GM18867 (cell line): ENCODE data around the gene ATF1.
"Not testable (repeated sequence)": the region's sequence is repeated elsewhere in the genome, so short reads cannot be mapped to it uniquely, and the experiment has no call there.

Experiments used
- ATAC-seq: cut with Tn5 transposase; IDR thresholded peaks from one replicate; pipeline ENCODE4 v1.9.1; 2021; ENCODE audit warnings: mild to moderate bottlenecking, moderate library complexity; ENCODE audit not compliant: unreplicated experiment

ATF1 gene

DNA sequence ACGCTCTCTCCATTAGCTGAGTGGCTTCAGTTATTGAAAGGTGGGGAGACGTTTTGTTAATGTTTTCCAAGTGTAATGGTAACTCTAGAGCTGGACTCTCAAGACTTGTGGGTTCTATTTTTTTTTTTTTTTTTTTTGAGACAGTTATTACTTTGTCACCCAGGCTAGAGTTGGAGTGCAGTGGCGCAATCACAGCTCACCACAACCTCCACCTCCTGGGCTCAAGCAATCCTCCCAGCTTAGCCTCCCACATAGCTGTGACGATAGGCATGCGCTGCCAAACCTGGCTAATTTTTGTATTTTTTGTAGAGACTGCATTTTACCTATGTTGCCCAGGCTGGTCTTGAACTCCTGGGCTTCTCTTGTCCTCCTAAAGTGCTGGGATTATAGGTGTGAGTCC lies 26.2 kb downstream of the ATF1 start:
- ATAC-seq, result no peak

DNA sequence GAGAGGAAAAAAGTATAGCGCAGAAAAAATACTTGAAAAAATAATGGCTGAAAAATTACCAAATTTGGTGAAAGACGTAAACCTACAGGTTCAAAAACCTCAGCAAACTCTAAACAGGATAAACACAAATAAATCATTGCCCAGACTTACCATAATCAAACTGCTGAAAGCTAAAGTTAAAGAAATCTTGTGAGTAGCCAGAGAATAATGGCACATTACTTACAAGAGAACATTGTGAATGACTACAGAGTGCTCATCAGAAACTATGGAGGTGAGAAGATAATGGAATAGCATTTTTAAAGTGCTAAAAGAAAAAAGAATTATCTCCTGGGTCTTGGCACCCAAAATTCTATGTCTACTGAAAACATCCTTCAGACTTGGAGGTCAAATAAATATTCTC lies 36.0 kb downstream of the ATF1 start:
- no peak for ATAC-seq

DNA sequence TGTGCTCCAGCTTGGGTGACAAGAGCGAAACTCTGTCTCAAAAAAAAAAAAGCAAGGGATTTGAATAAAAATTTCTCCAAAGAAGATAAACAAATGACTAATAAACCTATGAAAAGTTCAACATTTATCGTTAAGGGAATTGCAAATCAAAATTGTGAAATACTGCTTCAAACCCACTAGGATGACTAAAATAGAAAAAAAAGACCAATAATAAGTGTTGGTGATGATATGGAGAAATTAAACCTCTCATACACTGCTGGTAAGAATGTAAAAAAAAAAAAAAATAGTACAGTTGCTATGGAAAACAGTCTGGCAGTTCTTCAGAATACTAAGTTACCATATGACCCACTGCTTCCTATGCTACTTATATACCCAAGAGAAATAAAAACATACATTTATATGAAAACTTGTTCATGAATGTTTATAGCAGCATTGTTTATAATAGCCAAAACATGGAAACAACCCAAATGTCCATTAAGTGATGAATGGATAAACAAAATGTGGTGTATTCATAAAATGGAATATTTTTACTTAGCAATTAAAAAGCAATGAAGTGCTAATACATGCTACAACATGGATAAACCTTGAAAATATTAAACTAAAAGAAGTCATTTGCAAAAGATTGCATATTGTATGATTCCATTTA lies 39.5 kb downstream of the ATF1 start:
- ATAC-seq, result no peak

DNA sequence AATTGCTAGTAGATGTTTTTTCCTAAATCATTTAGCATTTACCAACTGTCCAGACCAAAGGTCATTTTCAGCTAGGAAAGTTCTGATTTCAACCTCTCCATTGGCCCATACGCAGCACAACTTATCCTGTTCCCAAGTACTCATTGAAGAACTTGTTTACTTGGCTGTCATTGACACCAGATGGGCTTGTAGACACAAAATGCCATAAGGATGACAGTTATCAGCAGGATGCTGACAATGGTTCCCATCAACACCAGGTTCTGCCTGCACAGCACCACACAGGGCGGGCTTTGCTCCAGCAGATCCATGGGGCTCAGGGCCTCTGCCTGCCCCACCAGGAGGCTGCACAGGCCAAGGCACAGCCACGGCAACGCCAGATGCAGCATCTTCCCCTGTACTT lies 42.3 kb downstream of the ATF1 start:
- no peak for ATAC-seq

DNA sequence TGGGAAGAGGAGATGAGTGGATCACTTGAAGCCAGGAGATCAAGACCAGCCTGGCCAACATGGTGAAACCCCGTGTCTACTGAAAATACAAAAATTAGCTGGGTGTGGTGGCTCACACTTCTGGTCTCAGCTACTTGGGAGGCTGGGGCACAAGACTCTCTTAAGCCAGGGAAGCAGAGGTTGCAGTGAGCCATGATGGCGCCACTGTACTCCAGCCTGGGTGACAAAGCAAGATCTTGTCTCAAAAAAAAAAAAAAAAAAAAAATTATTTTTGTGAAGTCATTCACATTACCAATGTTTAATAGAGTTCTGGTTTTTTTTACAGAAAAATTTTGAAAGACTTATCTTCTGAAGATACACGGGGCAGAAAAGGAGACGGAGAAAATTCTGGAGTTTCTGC lies 45.2 kb downstream of the ATF1 start:
- not testable (repeated sequence) for ATAC-seq

DNA sequence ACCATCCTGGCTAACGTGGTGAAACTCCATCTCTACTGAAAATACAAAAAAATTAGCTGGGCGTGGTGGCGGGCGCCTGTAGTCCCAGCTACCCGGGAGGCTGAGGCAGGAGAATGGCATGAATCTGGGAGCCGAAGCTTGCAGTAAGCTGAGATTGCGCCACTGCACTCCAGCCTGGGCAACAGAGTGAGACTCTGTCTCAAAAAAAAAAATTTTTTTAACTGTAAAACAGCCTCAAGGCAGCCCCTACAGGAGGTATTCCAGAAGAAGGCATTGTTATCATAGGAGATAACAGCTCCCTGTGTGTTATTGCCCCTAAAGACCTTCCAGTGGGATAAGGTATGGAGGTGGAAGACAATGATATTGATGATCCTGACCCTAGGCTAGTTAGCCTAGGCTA lies 51.0 kb downstream of the ATF1 start:
- not testable (repeated sequence) for ATAC-seq

DNA sequence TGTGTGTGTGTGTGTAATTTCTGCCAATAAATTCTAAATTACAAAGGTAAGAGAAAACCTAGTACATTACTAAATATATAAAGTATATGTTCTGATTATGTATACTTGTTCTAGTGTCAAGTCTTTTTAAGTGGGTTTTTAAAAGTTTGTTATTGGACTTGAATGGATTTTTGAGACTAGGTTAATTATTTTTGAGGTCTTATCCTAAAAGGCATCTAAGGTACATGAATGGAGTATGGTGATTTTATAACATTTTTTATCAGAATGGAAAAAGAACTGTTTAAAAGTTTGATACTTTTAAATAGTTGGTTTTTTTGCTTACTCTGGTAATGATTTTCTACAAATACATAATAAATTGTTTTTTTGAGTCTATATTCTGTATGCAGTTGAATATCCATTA lies 56.3 kb downstream of the ATF1 start:
- ATAC-seq, result no peak

DNA sequence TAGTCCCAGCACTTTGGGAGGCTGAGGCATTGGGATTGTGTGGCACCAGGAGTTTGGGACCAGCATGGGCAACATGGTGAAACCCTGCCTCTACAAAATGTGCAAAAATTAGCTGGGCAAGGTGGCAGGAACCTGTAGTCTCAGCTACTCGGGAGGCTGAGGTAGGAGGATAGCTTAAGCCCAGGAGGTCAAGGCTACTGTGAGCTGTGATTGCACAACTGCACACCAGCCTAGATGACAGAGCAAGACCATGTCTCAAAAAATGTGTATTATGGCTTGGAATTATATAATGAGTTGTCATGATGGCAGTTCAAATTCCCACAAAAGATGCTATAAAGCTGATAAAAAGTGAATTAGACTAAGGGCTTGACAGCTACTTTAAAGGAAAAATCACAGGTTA lies 58.2 kb downstream of the ATF1 start:
- ATAC-seq, result no peak

DNA sequence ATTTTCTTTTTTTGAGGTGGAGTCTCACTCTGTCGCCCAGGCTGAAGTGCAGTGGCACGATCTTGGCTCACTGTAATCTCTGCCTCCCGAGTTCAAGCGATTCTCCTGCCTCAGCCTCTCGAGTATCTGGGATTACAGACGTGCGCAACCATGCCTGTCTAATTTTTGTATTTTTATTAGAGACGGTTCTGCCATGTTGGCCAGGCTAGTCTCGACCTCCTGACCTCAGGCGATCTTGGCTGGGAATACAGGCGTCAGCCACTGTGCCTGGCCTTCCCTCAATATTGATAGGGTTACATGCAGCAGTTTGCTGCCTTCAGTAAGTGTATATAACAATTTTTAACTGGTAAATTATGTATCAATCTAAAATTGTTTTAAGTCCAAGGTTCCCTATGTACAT lies 59.8 kb downstream of the ATF1 start:
- not testable (repeated sequence) for ATAC-seq

DNA sequence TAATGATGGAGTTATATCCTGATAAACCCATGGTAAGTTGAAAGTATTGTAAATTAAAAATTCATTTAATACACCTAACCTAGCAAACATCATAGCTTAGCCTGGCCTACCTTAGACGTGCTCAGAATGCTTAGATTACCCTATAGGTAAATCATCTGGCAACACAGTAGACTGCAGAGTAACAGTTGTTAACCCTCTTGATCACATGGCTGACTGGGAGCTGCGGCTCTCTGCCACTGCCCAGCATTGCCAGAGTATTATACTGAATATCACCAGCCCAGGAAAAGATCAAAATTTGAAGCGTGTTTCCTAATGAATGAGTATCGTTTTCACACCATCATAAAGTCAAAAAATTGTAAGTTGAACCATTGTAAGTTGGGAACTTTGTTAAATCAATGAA lies 61.0 kb downstream of the ATF1 start:
- no peak for ATAC-seq

DNA sequence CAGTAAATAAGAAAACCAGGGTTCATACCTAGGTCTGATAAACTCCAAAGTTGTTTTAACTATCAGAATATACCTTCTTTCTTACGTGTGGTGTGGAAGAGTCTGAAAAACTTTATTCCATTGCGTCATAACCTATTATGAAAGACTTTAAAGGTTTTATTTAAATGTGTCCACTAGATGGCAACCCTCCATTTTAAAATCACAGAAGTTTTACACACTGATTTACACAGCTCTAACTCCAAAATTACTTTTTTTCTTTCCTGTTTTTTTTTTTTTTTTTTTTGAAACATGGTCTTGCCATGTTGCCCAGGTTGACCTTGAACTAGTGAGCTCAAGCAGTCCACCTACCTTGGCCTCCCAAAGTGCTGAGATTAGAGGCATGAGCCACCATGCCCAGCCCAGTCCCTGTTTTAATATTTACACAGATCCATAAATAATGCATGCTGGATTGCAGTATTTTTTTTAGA lies 61.5 kb downstream of the ATF1 start:
- ATAC-seq, result no peak

DNA sequence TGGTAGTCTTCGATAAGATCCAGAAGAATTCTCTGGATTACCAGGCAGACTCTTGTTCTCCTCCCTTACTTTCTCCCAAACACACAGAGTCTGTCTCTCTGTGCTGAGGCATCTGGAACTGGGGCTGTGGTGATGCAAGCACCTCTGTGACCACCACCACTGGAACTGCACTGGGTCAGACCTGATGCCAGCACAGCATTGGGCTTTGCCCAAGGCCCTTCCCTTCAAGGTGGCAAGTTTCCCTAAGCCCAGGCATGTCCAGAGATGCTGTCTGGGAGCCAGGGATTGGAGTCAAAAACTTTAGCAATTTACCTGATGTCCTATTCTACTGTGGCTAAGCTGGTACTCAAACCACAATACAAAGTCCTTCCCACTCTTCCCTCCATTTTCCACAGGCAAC lies 64.2 kb downstream of the ATF1 start:
- no peak for ATAC-seq

DNA sequence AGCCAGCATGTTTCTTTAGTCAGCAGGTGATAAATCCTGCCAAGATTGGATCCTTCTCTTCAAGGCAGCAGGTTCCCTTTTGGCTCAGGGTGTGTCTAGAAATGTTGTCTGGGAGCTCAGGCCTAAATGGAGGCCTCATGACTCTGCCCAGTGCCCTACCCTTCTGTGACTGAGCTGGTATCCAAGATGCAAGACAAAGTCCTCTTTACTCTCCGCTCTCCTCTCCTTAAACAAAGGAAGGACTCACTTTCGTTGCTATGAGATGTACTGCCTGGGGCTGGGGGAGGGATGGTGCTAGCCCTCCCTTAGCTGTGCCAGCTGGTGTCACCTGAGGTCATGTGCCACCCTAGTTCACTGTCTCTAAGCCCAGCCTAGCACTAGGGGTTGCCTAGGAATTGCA lies 65.0 kb downstream of the ATF1 start:
- no peak for ATAC-seq

DNA sequence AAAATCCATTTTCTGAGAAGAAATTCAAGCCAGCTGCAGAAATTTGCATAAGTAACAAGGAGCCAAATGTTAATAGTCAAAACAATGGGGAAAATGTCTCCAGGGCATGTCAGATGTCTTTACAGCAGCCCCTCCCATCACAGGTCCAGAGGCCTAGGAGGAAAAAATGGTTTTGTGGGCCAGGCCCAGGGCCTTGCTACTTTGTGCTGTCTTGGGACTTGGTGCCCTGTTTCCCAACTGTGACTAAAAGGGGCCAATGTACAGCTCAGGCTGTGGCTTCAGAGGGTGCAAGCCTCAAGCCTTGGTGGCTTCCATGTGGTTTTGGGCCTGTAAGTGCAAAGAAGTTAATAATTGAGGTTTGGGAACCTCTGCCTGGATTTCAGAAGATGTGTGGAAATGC lies 69.9 kb downstream of the ATF1 start:
- ATAC-seq, result not testable (repeated sequence)

DNA sequence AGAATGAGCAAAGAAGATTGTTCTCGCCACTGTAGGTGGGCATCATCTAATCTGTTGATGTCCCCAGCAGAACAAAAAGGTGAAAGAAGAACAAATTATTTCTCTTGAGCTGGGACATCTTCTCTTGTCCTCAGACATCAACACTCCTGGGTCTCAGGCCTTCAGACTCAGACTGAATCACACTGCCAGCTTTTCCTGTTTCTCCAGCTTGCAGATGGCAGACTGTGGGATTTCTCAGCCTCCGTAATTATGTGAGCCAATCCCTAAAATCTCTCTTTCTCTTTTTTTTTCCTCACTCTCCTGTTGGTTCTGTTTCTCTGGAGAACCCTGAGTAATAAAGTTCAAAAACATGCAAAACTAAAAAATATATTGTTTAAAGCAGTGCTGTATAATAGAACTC lies 75.1 kb downstream of the ATF1 start:
- ATAC-seq, result no peak

DNA sequence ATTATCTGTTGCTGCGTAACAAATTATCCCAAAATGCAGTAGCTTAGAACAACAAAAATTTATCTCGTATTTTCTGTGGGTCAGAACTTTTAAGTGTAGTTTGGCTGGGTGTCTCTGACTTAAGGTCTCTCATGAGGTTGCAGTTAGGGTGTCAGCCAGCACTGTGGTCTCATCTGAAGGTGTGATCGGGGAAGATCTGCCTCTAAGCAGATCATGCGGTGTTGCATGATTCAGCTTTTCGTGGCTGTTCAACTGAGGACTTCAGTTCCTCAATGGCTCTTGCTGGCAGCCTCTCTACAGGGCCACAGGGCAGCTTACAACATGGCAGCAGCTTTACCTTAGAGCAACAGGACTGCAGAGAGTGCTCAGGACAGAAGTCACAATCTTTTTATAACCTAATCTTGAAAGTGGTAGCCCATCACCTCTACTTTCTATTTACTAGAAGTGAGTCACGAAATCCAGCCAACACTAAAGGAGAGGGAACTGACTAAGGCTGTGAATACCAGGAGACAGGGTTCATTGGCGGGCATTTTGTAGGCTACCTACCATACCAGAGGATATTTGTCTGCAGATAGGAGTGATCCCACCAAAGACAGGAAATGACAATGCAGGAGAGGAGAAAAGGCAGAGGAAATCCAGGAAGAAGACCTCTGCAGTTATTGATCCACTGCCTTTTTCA lies 77.0 kb downstream of the ATF1 start:
- ATAC-seq, result no peak

DNA sequence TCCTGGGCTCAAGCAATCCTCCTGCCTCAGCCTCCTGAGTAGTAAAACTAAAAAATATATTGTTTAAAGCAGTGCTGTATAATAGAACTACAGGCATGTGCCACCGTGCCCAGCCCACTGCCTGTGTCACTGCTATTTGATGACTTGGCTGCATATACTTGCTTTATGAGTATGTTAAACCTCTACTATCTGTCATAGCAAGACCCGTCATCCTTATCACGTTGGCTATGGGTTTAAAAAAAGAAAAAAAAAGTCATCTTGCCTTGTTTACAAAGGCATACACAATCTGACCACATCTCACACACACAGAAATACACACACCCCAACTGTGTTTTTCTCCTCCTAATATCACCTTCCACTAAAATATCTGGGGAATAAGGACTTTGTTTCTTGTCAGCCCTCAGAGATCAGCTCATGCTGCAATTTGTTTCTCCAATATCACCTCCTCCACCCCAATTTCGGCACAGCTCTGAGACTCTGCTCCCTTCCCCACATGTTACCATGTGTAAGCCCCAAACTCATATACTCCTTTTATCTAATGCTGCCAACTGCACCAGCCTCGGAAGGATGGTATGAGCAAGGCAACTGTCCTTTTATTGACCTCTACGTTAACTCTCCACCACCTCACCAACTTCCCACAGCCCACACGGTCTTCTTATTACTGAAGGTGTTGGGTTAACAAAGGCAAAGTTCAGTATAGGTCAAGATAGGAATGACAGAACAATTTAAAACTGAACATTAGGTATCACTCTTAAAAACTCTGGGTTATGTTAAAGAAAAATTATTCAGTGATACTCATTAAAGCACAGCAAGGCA lies 78.0 kb downstream of the ATF1 start:
- ATAC-seq, result no peak

DNA sequence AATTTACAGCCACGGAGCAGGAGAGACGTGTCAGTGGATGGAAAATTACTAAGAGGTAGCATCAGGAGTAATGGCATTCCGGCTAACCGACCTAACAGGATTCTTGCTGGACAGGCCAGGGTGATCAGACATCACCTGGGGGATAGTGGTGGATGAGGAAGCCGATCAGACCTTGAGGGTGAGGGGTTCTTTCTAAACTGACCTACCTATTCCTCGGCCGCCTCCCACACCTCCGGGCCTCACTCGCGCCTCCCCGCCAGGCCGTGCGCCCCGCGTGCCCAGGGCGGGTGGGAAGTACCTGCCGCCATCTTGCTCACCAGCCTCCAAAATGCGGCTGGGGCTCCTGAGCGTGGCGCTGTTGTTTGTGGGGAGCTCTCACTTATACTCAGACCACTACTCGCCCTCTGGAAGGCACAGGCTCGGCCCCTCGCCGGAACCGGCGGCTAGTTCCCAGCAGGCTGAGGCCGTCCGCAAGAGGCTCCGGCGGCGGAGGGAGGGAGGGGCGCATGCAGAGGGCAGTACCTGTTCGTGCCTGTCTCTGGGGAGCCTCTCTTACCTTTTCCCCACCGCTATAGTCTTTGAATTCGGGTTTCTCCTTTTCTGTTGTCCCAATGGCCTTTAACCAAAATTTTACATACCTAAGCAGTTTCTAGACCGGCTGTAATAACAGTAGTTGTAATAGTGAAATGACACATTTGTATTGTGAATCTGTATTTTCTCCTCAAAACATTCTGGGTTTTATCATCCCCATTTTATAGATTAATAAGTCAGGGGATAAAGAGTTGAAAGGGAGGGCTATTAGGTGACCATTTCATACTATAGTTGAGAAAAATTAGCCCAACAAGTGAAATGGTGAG lies 79.0 kb downstream of the ATF1 start, which contains the start of gene TMPRSS12:
TSS of gene TMPRSS12 (plus strand) at position 290 of the 857 bp plus-strand sequence. CDS start at position 329, 39 bp downstream.
- no peak for ATAC-seq

DNA sequence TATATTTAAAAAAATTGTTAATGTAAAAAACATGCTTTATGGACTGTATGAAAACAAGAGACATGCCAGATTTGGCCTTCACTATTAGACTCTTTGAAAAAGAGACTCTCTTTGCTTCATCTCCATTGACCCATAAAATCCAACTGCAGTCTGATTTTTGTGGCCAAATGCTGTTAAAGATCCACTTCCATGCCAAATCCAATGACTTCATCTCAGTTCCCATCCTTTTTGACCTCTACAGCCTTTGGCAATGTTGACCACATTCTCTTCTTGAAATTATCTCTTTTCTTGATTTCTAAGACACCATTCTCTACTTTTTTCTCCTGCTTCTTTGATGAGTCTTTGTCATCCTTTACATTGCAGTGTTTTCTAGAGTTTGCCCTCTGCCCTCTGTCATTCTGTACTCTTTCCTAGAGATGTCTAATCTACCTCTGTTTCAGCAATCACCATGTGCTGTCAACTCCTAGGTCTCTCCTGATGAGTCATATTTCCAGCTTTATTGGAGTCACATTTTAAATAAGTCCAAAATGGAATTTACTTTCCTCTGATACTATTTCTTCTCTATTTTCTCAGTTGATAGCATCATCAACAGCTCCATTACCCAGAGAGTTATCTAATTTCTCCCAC lies 81.2 kb downstream of the ATF1 start:
- no peak for ATAC-seq

DNA sequence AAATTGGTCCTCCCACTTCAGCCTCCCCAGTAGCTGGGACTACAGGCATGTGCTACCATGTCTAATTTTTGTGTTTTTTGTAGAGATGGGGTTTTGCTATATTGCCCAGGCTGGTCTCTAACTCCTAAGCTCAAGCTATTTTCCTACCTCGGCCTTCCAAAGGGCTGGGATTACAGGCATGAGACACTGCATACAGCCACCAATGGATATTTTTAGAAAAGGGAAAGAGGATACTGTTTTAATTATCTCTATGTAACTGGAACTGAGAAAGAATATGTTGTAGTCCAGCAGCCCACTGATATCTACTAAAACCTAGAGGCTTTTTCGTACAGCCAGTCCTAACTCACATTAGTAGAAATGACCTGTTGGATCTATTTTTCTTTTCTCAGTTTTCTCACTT lies 85.1 kb downstream of the ATF1 start:
- ATAC-seq, result no peak
